A549 (cell line): ENCODE data around the gene PER1.

ENCODE experiments used
- CHD2 ChIP-seq: fragments of 150-350 bp; IDR thresholded peaks from 2 replicates; pipeline ENCODE4 v1.6.1; 2014; ENCODE audit warnings: low read length; ENCODE audit not compliant: partially characterized antibody
- CTCF ChIP-seq: fragments of >200 bp; sonication (Bioruptor Twin); formaldehyde crosslinking; IDR thresholded peaks from 3 replicates; pipeline ENCODE4 v1.5.1; 2016
- EHF ChIP-seq: fragments of 250-450 bp; sonication (Bioruptor Pico); IDR thresholded peaks from 2 replicates; pipeline ENCODE4 v1.5.0; 2020; ENCODE audit warnings: mild to moderate bottlenecking
- EHMT2 ChIP-seq: fragments of 200-600 bp; sonication (generic); IDR thresholded peaks from 2 replicates; pipeline ENCODE4 v1.6.1; 2016; ENCODE audit warnings: antibody characterized with exemption, low read depth, mild to moderate bottlenecking, moderate library complexity
- ELK1 ChIP-seq: fragments of 150-350 bp; IDR thresholded peaks from 2 replicates; pipeline ENCODE4 v1.6.1; 2014; ENCODE audit warnings: low read depth, mild to moderate bottlenecking, low read length
- GATA3 ChIP-seq: IDR thresholded peaks from 2 replicates; pipeline ENCODE4 v1.6.1; 2012; ENCODE audit warnings: borderline replicate concordance
- HES2 ChIP-seq: fragments of >200 bp; sonication (Bioruptor Twin); formaldehyde crosslinking; IDR thresholded peaks from 2 replicates; pipeline ENCODE4 v1.6.1; 2016
- PHF8 ChIP-seq: fragments of 200-600 bp; sonication (generic); IDR thresholded peaks from 2 replicates; pipeline ENCODE4 v1.6.1; 2016; ENCODE audit warnings: low read depth, mild to moderate bottlenecking, antibody characterized with exemption, moderate library complexity, borderline replicate concordance
- POLR2A ChIP-seq: IDR thresholded peaks from 2 replicates; pipeline ENCODE4 v1.6.1; 2012; ENCODE audit warnings: mild to moderate bottlenecking, low read length
- RAD21 ChIP-seq, 2 experiments: fragments of >200 bp in 1 of 2; sonication (Bioruptor Twin) in 1 of 2; formaldehyde crosslinking in 1 of 2; IDR thresholded peaks in 1 of 2; conservative IDR thresholded peaks in 1 of 2; 2 replicates in 1 of 2; 3 replicates in 1 of 2; pipeline ENCODE4 v1.6.1; 2012 to 2018; ENCODE audit warnings: inconsistent platforms in 1 of 2
- SREBF2 ChIP-seq: fragments of 450-650 bp; IDR thresholded peaks from 2 replicates; pipeline ENCODE4 v1.6.1; 2014; ENCODE audit warnings: mild to moderate bottlenecking, moderate library complexity

DNA sequence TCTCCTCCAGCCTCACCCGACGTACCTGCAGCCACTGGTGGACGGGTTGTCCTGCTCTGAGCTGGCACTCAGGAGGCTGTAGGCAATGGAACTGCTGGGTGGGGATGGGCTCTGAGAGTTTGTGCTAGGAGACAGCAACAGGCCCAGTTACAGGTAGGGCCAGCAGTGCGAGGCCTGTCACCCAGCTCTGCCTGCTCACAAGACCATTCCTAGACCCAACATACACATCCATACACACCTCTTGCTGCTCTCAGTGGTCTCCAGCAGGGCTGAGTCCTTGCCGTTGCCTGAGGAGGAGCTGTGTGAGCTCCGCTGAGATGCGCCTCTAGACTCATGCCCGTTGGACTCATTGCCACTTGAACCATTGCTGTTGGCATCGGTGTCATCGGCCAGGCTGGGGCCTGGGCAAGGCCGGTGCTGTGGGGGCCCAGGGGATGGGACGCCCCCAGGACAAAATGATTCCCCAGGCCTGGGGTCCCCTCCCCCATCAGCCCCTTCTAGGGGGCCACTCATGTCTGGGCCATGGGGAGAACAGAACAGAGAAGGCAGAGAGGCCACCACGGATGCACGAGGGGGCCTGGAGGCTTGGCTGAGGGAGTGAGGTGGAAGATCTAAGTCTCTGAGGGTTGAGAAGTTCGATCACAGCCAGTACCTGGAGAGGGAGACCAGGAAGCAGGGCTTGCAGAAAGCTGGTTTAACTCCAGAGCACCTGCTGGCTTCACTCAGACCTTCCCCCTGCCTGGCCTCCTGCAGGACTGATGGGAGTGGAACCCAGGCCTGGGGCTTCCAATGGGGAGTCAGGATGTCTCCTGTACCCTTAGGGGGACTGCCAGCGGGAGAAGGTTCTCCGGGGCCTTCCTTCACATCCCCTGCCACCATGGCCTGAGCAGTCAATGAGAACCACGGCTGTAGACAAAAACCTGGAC is 1.7 kb downstream of the PER1 start:
- TF ChIP-seq SREBF2 (no peak), CHD2 (no peak), CTCF (no peak), EHF (CRISPR knock-in tag) (no peak), POLR2A (no peak), ELK1 (no peak), PHF8 (no peak), GATA3 (no peak), RAD21 (conservative IDR thresholded peaks at IDR 0.05 in 1 of 2, IDR thresholded peaks at IDR 0.05 in 1 of 2) (no peak), EHMT2 (no peak), HES2 (no peak)
